ENCODE measurements around the gene NRAP.
A peak's percentile ranks its signal among the peaks of the same experiment; 100 is the strongest.
"Not testable (repeated sequence)": the region's sequence is repeated elsewhere in the genome, so short reads cannot be mapped to it uniquely, and the experiment has no call there.

Gene NRAP

DNA sequence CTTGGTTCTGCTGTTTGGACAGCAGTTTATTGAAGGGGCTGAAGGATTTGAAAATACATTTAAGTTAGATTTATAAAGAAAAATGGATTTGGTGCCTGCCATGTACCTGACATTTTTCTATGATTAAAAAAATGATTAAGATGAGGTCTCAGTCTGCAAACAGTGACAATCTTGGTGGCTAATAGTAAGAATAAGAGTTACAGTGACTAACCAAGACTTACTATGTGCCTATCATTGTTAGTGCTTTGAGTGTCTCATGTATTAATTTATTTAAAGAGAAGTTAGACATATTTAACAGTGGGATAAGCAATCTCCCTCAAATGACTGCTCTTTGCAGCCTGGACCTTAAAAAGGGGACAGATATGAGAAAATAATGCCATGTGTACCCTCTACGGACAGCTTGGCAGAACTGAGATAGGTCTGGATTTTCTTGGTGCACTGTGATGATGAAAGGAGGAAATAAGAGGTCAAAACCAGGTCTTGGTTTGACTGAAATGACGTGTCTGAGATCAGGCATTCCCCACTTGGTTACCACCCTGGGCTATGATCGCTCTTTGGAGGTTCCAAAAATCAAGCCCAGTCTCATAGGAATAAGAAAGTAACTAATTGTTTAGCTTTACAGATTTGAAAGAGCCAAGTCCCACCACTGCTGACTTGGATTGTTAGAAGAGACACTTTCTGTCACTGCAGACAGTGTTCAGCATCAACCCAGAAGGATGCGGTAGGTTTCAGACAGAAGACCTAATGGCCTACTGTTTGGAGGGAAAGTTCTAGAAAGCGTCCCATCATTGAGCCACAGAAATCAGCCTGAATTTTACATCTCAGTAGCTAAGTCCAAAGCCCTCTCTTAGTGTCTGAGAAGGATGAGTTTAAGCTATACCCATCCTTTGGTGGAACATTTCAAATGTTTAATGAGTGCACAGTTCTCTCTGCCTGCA lies 18.0 kb upstream of the NRAP start:
- DNase-seq: no peak

DNA sequence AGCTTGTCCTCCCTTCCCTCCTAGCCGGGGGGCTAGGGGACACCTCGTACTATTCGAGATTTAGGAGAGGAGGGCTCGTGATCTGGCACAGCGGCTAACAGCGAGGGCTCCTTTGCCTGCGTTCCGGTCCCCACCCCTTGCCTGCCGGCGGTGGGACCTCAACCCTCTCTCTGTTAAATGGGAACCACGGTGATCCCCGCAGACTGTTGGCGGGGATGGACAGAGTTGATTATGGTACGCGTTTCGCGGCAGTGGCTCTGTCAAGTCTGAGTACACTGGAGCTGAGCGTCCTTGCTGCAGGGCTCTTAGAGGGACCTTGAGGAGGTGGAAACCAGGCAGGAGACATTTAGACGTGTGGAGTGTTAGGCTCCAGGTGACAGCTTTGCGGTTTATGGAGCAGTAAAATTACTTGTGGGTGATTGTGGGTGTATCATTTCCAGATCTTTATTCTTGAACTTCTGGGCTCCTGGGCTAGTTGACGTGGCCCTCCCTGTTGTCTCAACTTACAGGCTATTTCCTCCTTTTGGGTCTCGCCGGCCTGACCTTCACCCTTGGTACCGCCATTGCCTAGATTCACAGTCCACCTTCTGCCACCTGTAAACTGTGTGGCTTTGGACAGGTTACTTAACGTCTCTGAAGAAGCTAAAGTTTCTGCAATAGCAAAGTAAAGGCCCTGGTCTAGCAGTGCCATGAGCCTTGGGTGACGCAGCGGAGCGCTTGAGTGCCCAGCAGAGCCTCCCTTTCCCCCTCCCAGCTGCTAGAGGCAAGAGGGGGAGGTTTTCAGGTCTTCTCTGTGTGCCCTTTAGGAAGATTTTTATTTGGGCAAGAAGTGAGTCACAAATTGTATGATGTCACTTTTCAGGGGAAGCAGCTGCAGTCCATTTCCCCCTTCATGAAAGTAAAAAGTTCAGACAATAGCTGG lies 16.6 kb upstream of the NRAP start:
- DNase-seq: peak; percentile 57

DNA sequence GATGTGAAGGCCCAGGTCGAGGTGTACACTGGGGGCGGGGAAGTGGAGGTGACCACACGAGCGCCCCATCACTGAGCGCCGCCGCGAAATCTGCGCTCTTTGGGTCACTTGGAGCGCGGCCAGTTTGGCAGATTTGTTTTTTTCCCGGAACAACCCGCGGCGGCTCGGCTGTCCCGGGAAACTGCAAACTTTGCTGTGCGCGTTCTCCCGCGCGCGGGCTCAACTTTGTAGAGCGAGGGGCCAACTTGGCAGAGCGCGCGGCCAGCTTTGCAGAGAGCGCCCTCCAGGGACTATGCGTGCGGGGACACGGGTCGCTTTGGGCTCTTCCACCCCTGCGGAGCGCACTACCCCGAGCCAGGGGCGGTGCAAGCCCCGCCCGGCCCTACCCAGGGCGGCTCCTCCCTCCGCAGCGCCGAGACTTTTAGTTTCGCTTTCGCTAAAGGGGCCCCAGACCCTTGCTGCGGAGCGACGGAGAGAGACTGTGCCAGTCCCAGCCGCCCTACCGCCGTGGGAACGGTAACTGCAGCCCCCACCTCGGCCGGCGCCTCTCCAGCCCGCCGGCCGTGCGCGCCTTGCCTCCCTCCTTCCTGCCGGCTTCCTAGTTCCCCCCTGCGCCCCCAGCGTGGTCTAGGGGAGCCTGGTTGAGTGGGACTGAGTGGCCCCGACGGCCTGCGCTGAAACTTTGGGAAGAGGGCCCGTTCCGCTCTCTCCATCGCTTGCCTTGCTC lies 15.8 kb upstream of the NRAP start, which contains the start of gene CASP7:
TSS of gene CASP7 (plus strand) at position 450 of the 727 bp plus-strand sequence. CDS start 17,582 bp downstream, outside the sequence.
- DNase-seq: peak; percentile 58

DNA sequence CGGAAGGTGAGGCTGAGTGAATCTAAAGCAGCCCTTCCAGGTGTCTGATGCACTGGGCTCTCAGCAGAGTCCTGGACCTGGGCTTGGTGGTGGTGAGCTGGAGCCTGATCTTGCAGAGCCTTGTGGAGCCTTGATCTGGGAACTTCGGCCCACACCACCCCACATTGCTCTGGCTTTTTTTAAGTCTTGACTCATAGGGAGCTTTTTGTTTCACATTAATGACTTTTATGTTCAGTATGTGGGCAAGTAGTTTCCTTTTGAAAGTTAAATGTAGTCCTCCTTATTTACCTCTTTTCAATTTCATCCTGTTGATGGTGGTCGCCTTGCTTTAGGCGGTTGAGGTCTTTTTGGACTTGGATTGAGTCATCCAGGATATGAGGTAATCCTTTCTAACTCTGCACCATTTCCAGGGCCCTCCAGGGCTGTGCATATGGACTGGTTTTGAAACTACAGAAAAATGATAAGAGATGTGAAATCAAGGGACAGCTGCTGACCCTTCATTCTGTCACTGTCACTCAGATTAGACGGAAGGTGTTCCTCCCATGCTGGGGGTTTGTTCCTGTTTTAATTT lies 2.9 kb upstream of the NRAP start:
- no peak for DNase-seq

DNA sequence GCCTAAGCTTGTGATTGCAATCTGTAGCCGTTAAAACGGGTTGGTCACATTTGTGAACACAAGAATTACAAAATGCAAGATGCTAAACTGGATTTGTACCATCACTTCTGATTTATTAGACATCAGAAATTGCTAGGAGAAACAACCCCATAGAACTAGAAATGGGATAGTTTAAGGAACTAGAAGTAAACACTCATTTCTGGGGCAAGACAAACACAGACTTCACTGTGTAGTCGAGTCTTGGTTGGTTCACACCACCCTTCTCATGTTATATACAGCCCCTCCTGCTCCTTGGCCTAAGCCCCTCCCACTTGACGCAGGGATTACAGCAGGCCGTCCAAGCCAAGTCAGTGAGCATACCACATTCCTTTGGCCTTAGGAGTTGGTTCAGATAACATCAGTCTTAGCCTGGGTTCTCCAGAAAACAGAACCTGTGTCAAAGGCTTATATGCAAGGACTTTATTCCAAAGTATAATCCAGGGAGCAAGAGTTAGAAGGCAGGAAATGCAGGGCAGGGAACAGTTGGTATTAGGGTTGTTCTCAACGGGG lies 2.0 kb upstream of the NRAP start:
- no peak for DNase-seq

DNA sequence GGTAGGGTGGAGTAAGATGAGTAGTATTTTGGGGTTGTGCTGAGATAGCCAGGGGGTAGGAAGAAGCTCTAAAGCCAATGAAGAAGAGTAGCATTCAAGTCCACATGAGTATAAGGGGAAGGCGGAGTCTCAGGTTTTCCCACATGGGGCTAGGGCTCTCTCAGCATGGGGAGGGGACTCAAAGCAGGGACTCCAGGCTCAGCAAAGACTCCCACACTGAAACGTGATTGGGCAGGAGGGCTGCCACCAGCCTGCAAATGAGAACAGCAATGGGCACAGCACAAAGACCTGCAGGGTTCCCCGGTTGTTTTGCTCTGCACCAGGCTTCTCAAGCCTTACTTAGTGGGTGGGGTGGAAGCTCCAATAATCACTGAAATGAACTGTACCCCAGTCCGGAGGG lies 1.5 kb upstream of the NRAP start:
- DNase-seq: no peak

DNA sequence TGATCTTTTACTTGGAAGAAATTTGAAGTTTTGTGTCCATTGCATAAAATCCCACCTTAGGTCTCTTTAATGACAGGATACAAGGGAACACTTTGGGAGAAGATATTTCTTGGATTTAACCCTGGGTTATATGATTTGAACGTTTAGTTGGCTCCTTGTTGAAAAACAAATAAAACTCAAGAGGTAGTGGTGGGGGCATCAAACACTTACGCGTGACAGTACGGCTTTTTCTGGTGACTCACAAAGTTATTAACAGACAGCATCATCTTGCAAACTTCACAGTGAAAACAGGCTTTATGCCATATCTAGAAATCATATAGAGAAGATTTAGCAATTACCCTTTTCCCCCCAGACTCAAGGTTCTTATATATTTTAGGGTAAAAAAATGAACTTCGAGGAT lies 699 bp downstream of the NRAP start:
- DNase-seq: no peak

DNA sequence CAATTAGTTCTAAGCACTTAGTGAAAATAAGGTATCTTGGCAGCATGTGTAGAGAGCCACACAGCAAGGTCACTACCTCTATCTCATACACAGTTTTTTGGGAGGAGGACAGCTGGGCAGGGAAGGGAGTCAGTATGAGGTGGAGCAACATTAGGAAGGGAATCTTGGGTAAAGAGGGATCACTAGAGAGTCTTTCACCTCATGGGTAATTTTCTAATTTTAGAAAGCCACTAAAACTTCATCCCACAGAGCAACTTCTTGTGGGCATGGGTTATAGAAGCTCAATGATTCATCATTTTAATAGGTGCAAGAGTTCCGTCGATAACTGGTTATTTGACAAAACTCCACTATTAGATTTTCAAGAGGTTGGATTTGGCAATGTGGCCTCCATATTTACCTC lies 2.5 kb downstream of the NRAP start:
- DNase-seq: no peak

DNA sequence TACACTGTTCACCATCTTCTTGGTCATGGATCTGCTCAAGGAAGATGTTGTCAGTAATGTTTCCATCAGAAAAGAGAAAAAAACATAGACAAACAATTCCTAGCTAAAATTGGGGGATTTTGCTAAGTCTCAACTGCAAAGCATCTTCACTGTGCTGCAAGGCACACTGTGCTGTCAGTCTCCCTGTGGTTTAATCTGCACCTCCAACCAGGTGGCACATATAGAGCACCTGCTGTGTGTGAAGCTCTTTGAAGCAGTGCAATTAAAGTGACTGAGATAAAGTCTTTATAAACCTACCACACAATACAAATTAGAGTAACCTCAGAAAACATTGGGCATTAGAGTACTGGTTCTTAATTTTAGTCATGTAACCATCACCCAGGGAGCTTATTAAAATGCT lies 6.3 kb downstream of the NRAP start:
- no peak for DNase-seq

DNA sequence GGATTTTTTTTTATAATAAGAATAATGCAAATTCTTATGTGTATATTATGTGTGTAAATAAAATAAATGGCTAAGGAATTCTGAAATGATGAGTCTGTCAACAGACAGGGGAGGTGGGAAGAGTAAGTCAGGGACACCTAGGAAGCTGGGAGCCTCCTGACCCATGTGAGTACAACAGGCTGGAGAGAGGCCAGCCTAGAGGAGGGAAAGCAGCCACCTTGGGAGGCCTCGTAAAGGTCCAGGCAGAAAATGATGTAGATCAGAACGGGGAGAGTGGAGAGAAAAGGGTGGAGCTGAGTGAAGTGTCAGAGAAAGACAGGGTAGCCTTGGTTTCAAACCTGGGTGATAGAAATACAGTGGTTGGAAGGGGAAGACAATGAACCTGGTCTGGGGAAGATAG lies 6.9 kb downstream of the NRAP start:
- DNase-seq: no peak

DNA sequence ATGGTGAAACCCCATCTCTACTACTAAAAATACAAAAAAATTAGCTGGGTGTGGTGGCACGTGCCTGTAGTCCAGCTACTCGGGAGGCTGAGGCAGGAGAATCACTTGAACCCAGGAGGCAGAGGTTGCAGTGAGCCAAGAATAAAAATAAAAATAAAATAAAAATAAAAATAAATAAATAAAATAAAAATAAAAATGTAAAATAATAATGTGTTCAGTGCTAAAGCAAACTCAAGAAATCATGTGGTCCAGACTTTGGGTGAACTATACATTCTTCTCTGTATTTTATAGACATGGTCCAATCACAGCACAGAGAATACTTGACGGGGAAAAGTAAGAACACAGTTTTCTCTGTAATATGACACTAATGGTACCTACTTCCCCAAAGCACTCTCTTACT lies 11.4 kb downstream of the NRAP start:
- not testable (repeated sequence) for DNase-seq

DNA sequence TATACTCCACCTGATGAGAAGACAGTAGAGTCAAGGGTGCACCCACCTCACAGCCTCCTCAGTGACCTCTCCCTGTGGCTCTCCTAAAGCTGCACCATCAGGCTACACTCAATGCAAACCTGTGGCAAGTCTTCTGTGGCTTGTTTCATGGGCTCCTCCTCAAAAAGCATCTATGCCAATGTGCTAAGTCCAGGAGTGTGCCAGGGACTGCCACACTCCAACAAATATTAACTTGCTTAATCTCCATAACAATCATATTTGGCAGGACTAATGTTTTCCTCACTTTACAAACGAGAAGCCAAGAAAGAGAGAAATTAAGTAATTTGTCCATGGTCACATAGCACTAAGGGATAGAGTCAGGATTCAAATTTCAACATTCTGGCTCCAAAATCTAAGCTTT lies 11.9 kb downstream of the NRAP start:
- DNase-seq: no peak

DNA sequence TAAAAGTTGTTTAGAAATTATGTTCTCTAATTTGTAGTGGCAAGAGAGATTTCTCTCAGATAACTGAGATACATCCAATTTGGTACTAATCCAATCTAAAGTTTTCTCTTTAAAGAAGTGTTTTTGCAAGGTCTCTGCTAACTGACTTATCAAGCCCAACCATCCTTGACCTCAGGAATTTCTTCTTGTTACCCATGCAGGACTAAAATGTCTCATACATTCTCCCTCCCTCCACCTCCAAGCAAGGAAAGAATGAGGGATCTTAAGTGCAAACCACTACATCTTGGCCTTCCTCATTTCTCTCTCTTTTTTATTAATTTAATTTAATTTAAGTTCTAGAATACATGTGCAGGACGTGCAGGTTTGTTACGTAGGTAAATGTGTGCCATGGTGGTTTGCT lies 12.8 kb downstream of the NRAP start:
- DNase-seq: no peak

DNA sequence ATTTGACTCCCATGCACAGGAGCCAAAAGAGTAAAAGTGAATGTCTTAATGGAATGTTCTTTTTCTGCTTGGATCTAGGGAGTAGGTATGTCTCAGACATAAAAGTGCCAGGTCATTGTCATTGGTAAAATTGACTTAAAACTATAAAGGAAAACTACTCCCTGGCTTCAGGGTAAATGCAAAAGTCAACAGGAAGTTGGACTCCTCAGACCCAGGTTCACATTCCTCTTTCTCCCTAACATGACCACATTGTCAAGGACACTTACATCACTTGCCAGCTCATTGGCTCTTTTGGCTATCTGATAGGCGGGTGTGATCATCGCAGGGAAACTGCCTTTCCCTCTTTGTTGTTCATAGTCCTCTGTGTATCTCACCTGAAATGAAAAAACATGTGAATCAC lies 13.7 kb downstream of the NRAP start:
- no peak for DNase-seq

DNA sequence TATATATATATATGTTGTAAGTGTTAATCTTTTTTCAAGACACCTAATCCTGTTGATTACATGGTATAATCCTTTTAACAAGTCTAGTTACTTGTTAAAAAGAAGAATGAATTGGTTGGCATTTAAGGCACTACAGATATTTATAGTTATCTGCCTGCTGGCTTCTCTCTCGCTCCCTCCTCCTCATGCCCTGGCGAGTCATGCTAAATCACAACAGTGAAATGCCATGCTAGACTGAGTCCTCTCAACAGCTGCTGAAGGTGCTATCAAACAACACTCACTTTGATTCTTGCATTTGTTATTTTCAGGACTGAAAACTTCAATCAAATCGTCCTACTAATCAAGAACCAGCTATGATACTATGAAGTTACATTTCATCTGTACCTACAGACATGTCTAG lies 15.4 kb downstream of the NRAP start:
- no peak for DNase-seq

DNA sequence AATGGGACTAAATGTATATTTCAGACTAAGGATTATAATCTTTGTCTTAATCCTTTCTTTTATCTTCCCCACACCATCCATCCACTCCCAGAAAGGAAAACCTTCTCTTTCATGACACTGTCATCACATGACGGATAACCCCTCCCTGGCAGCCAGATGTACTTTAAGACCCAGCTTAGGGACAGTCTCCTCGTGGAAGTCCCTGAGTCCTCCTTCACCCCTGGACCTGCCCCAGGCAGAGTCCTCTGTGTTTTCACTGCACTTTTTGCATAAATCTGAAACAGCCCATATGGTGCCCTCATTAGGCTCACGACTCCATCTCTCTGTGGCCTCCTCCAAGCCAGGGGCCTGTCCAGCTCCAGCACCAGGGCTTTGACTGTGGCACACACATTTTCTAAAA lies 16.0 kb downstream of the NRAP start:
- no peak for DNase-seq

DNA sequence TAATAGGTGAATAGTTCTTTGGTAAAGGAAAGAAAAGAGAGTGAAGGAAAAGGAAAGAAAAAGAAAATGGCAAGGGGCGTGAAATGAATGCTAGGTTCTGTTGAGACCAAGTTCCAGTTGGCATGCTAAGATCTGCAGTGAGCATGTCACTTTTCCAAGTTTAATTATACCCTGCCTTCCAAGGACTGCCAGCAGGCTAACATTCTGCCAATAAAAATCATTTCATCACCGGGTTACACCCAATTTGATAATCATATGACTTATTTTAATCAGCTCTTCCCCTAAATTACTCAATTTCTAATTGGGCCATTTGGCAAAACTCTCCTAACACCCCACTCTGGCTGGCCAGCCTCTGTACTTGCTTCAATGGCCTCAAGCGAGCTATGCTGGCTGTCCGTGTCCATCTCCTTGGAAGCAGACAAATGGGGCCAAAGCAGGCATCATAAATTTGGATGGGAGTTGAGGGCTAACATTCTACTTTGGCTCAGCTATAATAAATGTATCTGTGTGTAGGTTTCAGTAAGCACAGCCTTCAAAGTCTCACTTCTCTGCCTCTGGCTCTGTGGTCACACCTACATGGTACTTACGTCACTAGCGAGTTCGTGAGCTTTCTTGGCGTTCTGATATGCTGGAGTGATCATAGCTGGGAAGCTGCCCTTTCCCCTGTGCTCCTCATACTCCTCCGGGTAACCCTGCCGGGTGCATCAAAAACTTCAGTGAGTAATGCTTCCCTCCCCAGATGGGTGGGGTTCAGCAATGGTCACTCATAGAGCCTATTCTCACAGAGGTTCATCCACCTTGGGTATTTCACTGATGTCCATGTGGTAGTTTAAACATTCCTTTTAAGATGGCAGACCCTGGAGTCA lies 17.3 kb downstream of the NRAP start:
- DNase-seq: no peak

DNA sequence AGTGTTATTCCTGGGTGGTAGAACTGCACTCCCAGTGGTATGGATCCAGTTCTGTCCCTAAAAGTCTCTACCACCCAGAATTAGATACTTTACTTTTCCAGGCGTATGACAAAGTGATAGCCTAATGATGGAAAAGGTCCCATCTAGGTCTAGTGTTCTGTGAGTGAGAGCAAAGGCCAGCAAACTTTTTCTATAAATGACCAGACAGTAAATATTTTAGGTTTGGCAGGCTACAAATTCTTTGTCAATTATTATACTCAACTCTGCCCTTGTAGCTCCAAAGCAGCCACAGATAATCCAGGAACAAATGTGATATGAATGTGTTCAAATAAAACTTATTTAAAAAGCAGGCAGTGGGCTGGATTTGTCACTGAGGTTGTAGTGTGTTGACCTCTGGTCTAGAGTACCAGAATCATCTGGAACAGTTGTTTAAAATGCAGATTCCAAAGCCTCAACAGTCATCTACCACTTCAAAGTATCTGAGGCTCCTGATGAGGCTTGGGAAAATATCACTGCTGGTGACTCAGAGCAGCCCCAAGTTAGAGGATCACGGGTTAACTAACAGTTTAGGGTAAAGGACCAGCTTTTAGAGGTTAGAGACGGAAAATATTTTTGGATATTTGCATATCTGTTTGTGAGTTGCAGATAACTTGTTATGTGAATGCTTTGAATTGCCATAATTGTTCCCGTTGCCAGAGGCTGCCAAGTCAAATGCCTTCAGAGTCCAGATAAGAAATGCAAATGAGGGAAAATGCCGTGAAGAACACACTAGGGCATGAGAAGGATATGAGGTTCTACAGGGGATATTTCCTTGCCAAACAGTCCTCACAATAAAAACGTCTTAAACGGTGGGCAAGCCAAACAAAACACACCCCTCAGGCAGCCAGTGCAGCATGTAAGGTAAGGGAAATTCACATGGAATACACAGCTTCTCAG lies 19.4 kb downstream of the NRAP start:
- no peak for DNase-seq

DNA sequence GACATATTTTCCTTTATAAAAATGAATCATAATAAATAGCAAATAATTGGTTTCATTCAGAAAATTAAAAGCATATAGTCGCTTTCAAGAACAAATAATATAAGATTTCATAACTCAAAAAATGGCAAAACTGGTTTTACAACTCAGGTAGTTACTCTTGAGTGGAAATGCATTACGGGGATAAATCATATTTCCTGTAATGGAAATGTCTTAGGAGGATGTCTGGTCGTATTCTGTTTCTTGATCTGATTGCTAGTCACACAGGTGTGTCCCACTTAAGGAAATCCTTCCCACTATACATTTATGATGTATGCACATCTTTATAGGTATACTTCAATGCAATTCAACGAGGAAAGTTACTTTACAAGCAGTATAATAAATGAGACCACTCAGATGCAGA lies 20.7 kb downstream of the NRAP start:
- no peak for DNase-seq

DNA sequence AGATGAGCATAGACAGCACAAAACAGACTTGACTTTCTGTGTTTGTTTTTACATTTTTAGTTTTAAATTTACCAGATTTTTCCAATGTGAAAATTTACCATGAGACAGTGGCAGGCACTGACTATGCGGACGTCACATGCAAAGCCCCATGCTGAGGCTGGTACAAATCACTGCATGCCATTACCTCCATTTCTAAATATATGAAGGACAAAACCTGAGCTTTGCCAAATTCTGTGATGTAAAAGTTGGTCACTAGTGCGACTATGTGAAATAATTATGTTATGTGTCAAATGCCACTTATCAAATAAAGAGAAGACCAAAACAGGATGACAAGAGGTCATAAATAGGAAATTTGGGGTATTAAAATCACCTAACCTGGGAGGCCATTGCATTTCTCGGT lies 22.1 kb downstream of the NRAP start:
- DNase-seq: no peak
